Measurements from ENCODE around the gene PBX4.

DNA sequence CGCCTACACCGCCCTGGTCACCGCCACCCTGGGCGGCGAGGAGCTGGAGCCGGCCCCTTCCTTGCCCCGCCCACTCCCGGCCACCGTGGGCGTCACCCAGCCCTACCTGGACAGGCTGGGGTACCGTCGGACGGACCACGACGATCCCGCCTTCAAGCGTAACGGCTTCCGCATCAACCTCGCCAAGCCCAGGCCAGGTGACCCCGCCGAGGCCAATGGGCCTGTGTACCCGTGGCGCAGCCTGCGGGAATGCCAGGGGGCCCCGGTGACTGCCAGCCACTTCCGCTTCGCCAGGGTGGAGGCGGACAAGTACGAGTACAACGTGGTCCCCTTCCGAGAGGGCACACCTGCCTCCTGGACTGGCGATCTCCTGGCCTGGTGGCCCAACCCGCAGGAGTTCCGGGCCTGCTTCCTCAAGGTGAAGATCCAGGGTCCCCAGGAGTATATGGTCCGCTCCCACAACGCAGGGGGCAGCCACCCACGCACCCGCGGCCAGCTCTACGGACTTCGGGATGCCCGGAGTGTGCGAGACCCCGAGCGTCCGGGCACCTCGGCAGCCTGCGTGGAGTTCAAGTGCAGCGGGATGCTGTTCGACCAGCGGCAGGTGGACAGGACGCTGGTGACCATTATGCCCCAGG is 73.4 kb downstream of the PBX4 start:
- TF ChIP-seq GATA2 (IDR thresholded peaks at IDR 0.05; ENCODE audit: low read depth, low read length), result no peak
- TF ChIP-seq GATA3 (IDR thresholded peaks at IDR 0.05; ENCODE audit: low read depth, low read length), result no peak

All from SH-SY5Y (cell line).